Caco-2 (cell line): ENCODE measurements around the gene DIS3L2. TPM values are rescaled to one million over a fixed set of nuclear protein-coding genes. Genes with fewer than 3 reads are reported as not detected.

Source experiments
- BruUV-seq: library from RNA; stranded (reverse); fragments of 400-500 nt; replicated peaks from 2 replicates; lab custom pipeline; 2021; lab: Mats Ljungman, UMichigan
- CTCF ChIA-PET: fragments of 300-600 bp; sonication (Branson Sonifier 250); formaldehyde crosslinking; loops from one replicate; lab custom pipeline; 2022; ENCODE audit warnings: antibody characterized with exemption; lab: Charles Lee
- POLR2A ChIA-PET: fragments of 300-600 bp; sonication (Branson Sonifier 250); formaldehyde crosslinking; loops from one replicate; lab custom pipeline; 2022; ENCODE audit warnings: antibody characterized with exemption; lab: Charles Lee
- DNase-seq, 2 experiments: peaks; one replicate each; pipeline versions ENCODE4 v3.0.0 to v3.0.0-alpha.2; 2020 to 2022
- H3K27me3 ChIP-seq: replicated peaks from 2 replicates; pipeline ENCODE4 v1.6.0; 2011; ENCODE audit warnings: low read length; ENCODE audit not compliant: control insufficient read depth, insufficient read depth
- H3K36me3 ChIP-seq: 2 replicates; pipeline ENCODE4 v1.5.1; 2011; ENCODE audit warnings: low read length; ENCODE audit not compliant: control insufficient read depth, insufficient read depth
- H3K4me1 ChIP-seq: fragments of 250-450 bp; sonication (Bioruptor Pico); 2 replicates; pipeline ENCODE4 v1.5.1; 2020; ENCODE audit warnings: mild to moderate bottlenecking
- H3K4me3 ChIP-seq: 2 replicates; pipeline ENCODE4 v1.5.1; 2011; ENCODE audit warnings: low read depth, mild to moderate bottlenecking, control low read depth, low read length
- H3K9me3 ChIP-seq: fragments of 250-450 bp; sonication (Bioruptor Pico); 2 replicates; pipeline ENCODE4 v1.5.1; 2020; ENCODE audit warnings: mild to moderate bottlenecking, moderate library complexity
- H3K27ac Mint-ChIP-seq: one replicate; pipeline ENCODE4 v1.8.0; 2022; ENCODE audit warnings: mixed read lengths; ENCODE audit not compliant: unreplicated experiment
- H3K27me3 Mint-ChIP-seq: one replicate; pipeline ENCODE4 v1.8.0; 2022; ENCODE audit warnings: mixed read lengths; ENCODE audit not compliant: insufficient read depth, unreplicated experiment
- H3K36me3 Mint-ChIP-seq: one replicate; pipeline ENCODE4 v1.8.0; 2022; ENCODE audit warnings: mild to moderate bottlenecking, mixed read lengths; ENCODE audit not compliant: insufficient read depth, unreplicated experiment
- H3K4me1 Mint-ChIP-seq: one replicate; pipeline ENCODE4 v1.8.0; 2022; ENCODE audit warnings: low read depth, mixed read lengths; ENCODE audit not compliant: unreplicated experiment
- H3K4me3 Mint-ChIP-seq: one replicate; pipeline ENCODE4 v1.8.0; 2022; ENCODE audit warnings: mild to moderate bottlenecking, moderate library complexity, mixed read lengths; ENCODE audit not compliant: unreplicated experiment
- H3K9me3 Mint-ChIP-seq: one replicate; pipeline ENCODE4 v1.8.0; 2022; ENCODE audit warnings: mixed read lengths; ENCODE audit not compliant: unreplicated experiment
- intact Hi-C: fragments of 100-400 bp; cut with micrococcal nuclease; formaldehyde crosslinking; loops from one replicate; pipeline ENCODE4 v1.10.0; 2022; ENCODE audit not compliant: unreplicated experiment
- total RNA-seq: library from RNA; stranded (reverse); gene quantifications from 2 replicates; pipeline ENCODE4 v1.2.3, GENCODE V29; 2022
- TF ChIP-seq, protein P1 (sequence below), 2 experiments: fragments of 200-600 bp in 1 of 2; IDR thresholded peaks; 1 replicate in 1 of 2; 2 replicates in 1 of 2; pipeline versions ENCODE4 v1.5.1 to v1.8.0; 2011 to 2022; ENCODE audit warnings: antibody characterized with exemption in 1 of 2, control low read depth in 1 of 2, inconsistent platforms in 1 of 2, low read depth in 1 of 2, low read length in 1 of 2, mild to moderate bottlenecking in 1 of 2, moderate library complexity in 1 of 2; ENCODE audit not compliant: insufficient read depth in 1 of 2, severe bottlenecking in 1 of 2, unreplicated experiment in 1 of 2

DIS3L2 gene
- total RNA-seq, 1 experiment from 2014 or later = 15.5 TPM

DNA sequence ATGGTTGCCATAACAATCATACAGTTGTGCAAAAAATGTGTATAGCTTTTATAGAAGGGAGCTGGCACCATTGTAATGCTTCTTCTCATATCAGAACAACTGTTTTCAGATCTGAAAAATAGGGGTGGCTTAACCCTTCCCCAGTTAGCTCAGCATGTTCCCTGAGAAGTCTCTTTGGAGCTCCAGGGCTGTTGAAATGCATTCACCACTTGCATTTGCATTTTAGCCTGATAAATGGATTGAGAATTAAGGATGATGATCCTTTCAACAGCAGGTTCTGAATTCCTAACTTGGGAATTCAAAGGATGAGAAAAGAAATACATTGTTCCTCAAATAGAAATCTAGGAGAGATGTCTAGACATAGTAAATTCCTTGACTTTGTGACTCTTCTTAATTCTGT, 235.3 kb downstream of the DIS3L2 start:
- H3K27ac Mint-ChIP-seq = no peak overlapping the region
- peaks cover 9% of the 10 kb centered on the region for H3K9me3 Mint-ChIP-seq
- BruUV-seq = no TSS peak
- H3K27me3 Mint-ChIP-seq = no peaks in the 10 kb centered on the region
- H3K9me3 ChIP-seq = no peaks in the 10 kb centered on the region
- TF ChIP-seq, protein P1, sequence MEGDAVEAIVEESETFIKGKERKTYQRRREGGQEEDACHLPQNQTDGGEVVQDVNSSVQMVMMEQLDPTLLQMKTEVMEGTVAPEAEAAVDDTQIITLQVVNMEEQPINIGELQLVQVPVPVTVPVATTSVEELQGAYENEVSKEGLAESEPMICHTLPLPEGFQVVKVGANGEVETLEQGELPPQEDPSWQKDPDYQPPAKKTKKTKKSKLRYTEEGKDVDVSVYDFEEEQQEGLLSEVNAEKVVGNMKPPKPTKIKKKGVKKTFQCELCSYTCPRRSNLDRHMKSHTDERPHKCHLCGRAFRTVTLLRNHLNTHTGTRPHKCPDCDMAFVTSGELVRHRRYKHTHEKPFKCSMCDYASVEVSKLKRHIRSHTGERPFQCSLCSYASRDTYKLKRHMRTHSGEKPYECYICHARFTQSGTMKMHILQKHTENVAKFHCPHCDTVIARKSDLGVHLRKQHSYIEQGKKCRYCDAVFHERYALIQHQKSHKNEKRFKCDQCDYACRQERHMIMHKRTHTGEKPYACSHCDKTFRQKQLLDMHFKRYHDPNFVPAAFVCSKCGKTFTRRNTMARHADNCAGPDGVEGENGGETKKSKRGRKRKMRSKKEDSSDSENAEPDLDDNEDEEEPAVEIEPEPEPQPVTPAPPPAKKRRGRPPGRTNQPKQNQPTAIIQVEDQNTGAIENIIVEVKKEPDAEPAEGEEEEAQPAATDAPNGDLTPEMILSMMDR (IDR thresholded peaks at IDR 0.05; ENCODE audit: insufficient read depth in 1 of 2, low read depth in 1 of 2, low read length in 1 of 2, severe bottlenecking in 1 of 2, unreplicated experiment in 1 of 2) = no peak
- intact Hi-C loops = no loop called here
- H3K4me3 ChIP-seq = no peak overlapping the region
- H3K27me3 ChIP-seq = no peaks in the 10 kb centered on the region
- ChIA-PET POLR2A (no interaction called here), CTCF (no interaction called here)
- H3K4me3 Mint-ChIP-seq = no peak overlapping the region
- H3K4me1 ChIP-seq = no peaks in the 10 kb centered on the region
- H3K36me3 ChIP-seq = no peaks in the 10 kb centered on the region
- no peaks in the 10 kb centered on the region for H3K4me1 Mint-ChIP-seq
- peaks cover 19% of the 10 kb centered on the region for H3K36me3 Mint-ChIP-seq
- DNase-seq = no peak

DNA sequence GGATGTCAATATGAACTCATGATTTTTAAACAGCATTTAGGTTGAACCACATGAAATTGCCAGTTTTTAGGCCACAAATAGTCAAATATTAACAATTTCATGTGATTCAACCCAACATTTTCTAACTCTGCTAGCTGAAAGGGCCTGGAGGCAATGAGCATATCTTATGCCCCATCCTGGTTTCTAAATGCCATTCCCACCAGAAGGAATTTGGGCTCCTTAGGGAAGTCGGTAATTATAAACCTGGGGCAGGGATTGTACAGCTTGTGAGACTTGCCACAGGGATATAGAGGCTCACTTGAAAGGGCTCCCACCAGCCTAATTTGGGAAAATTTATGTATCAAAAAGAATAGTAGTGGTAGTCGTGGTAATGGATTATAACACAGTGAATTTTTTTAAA, 238.7 kb downstream of the DIS3L2 start:
- Mint-ChIP-seq H3K4me1 (no peaks in the 10 kb centered on the region), H3K9me3 (no peaks in the 10 kb centered on the region), H3K27me3 (no peaks in the 10 kb centered on the region), H3K4me3 (no peak overlapping the region), H3K27ac (no peak overlapping the region), H3K36me3 (peaks cover 3% of the 10 kb centered on the region)
- no TSS peak for BruUV-seq
- no peaks in the 10 kb centered on the region for H3K4me1 ChIP-seq
- intact Hi-C loops = no loop called here
- TF ChIP-seq, protein P1 (IDR thresholded peaks at IDR 0.05; ENCODE audit: insufficient read depth in 1 of 2, low read depth in 1 of 2, low read length in 1 of 2, severe bottlenecking in 1 of 2, unreplicated experiment in 1 of 2) = no peak
- no peak for DNase-seq
- no peaks in the 10 kb centered on the region for H3K36me3 ChIP-seq
- H3K9me3 ChIP-seq = no peaks in the 10 kb centered on the region
- ChIA-PET CTCF (no interaction called here), POLR2A (no interaction called here)
- no peaks in the 10 kb centered on the region for H3K27me3 ChIP-seq
- no peak overlapping the region for H3K4me3 ChIP-seq

DNA sequence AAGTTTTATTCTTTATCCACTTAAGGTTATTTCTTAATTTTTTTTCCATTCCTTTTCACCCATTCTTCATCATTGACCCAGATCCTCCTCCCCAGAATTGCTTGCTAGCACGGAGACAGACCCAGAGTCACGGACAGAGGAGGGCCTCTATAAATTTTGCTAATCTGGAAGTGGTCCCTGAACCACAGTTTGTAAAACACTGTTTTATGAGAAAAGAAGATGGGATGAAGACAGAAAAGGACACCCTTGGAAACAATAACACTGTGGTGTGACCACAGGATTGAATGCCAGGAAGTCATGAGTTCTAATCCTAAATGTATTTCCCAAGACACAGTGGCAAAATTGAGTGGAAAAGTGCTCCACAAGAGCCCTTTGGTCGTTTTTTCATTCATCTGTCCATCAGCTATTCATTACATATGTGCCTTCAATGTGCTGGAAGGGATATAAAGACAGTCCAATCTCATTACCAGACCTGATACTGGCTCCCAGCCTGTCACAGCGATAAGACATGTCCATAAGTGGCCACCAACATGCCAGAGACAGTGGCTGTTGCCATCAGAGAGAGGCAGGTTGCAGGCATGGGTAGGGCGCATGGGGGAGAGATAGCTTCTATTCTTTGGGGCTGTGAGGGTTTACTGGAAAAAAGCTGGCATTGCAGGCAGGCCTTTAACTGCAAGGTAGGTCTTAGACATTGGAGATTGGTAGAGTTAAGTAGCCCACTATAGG, 241.8 kb downstream of the DIS3L2 start:
- intact Hi-C loops = no loop called here
- Histone ChIP-seq H3K4me3 (no peak overlapping the region), H3K27me3 (no peaks in the 10 kb centered on the region), H3K36me3 (no peaks in the 10 kb centered on the region), H3K4me1 (no peaks in the 10 kb centered on the region), H3K9me3 (no peaks in the 10 kb centered on the region)
- Mint-ChIP-seq H3K4me3 (no peak overlapping the region), H3K36me3 (no peaks in the 10 kb centered on the region), H3K4me1 (no peaks in the 10 kb centered on the region), H3K9me3 (no peaks in the 10 kb centered on the region), H3K27me3 (no peaks in the 10 kb centered on the region), H3K27ac (no peak overlapping the region)
- ChIA-PET POLR2A (no interaction called here), CTCF (no interaction called here)
- no peak for DNase-seq
- TF ChIP-seq, protein P1 (IDR thresholded peaks at IDR 0.05; ENCODE audit: insufficient read depth in 1 of 2, low read depth in 1 of 2, low read length in 1 of 2, severe bottlenecking in 1 of 2, unreplicated experiment in 1 of 2) = no peak
- no TSS peak for BruUV-seq
